ENCODE data around the gene ADCY5. TPM values are rescaled to one million over a fixed set of nuclear protein-coding genes. Genes with fewer than 3 reads are reported as not detected.

Gene ADCY5
- total RNA-seq, 4 donors from 2014 or later: 13.3 to 27.4 (median 21.7) TPM

GRCh38 chr3:123421353-123422174, 27.3 kb downstream of the ADCY5 start:
- no peak overlapping the region for H3K27ac ChIP-seq
- no peaks in the 10 kb centered on the region for H3K36me3 ChIP-seq
- no peak overlapping the region for H3K4me3 ChIP-seq
- TF ChIP-seq POLR2A (IDR thresholded peaks at IDR 0.05) (no peak), EP300 (IDR thresholded peaks at IDR 0.05) (no peak), CTCF (IDR thresholded peaks at IDR 0.05) (no peak)
- peaks cover 0 to 38% (median 9%) of the 10 kb centered on the region in 4 donors for H3K4me1 ChIP-seq
- peak; percentile 56 to 59 for DNase-seq (ENCODE audit: low spot score in 2 of 2)
- H3K27me3 ChIP-seq: no peaks in the 10 kb centered on the region
- H3K9me3 ChIP-seq: no peaks in the 10 kb centered on the region
- whole genome bisulfite sequencing, 2 donors: 40 to 60% methylated on average over 5 to 6 of the region's 6 CpGs

- no peaks in the 10 kb centered on the region for H3K27me3 ChIP-seq
- H3K4me3 ChIP-seq: no peak overlapping the region
- no peak for DNase-seq (ENCODE audit: low spot score in 2 of 2)
- TF ChIP-seq POLR2A (IDR thresholded peaks at IDR 0.05) (no peak), EP300 (IDR thresholded peaks at IDR 0.05) (no peak), CTCF (IDR thresholded peaks at IDR 0.05) (no peak)
- no peaks in the 10 kb centered on the region for H3K9me3 ChIP-seq
- H3K27ac ChIP-seq: peak overlapping the region in 1 of 4 donors; percentile 2
- no peaks in the 10 kb centered on the region for H3K36me3 ChIP-seq
- peaks cover 0 to 35% (median 9%) of the 10 kb centered on the region in 4 donors for H3K4me1 ChIP-seq
- 70 to 84% methylated on average over 8 of the region's 8 CpGs for WGBS, 2 donors
Measured at GRCh38 chr3:123420416-123420968, 28.4 kb downstream of the ADCY5 start.

- no peak for DNase-seq (ENCODE audit: low spot score in 2 of 2)
- H3K4me3 ChIP-seq: no peak overlapping the region
- H3K27ac ChIP-seq: no peak overlapping the region
- peaks cover 0 to 29% (median 8%) of the 10 kb centered on the region in 4 donors for H3K4me1 ChIP-seq
- 81 to 84% methylated on average over 7 of the region's 7 CpGs for WGBS, 2 donors
- no peaks in the 10 kb centered on the region for H3K27me3 ChIP-seq
- TF ChIP-seq CTCF (IDR thresholded peaks at IDR 0.05): no peak
- no peak for TF ChIP-seq EP300 (IDR thresholded peaks at IDR 0.05)
- TF ChIP-seq POLR2A (IDR thresholded peaks at IDR 0.05): no peak
- no peaks in the 10 kb centered on the region for H3K36me3 ChIP-seq
- no peaks in the 10 kb centered on the region for H3K9me3 ChIP-seq
Measured at GRCh38 chr3:123419850-123420297, 29.0 kb downstream of the ADCY5 start.

GRCh38 chr3:123419181-123419849, 29.6 kb downstream of the ADCY5 start:
- H3K27me3 ChIP-seq: no peaks in the 10 kb centered on the region
- H3K9me3 ChIP-seq: no peaks in the 10 kb centered on the region
- WGBS, 2 donors: 79 to 81% methylated on average over 20 of the region's 20 CpGs
- TF ChIP-seq POLR2A (IDR thresholded peaks at IDR 0.05) (no peak), CTCF (IDR thresholded peaks at IDR 0.05) (no peak), EP300 (IDR thresholded peaks at IDR 0.05) (no peak)
- no peak for DNase-seq (ENCODE audit: low spot score in 2 of 2)
- peaks cover 0 to 24% (median 6%) of the 10 kb centered on the region in 4 donors for H3K4me1 ChIP-seq
- H3K27ac ChIP-seq: no peak overlapping the region
- H3K4me3 ChIP-seq: no peak overlapping the region
- no peaks in the 10 kb centered on the region for H3K36me3 ChIP-seq
